ENCODE data around the gene MYBBP1A. TPM values are rescaled to one million over a fixed set of nuclear protein-coding genes. Genes with fewer than 3 reads are reported as not detected.

The MYBBP1A gene
- total RNA-seq, 5 donors from 2014 or later (not counting 1 experiment from before 2014, with no cell fraction given), result 57.0 to 102 (median 94.2) TPM

DNA sequence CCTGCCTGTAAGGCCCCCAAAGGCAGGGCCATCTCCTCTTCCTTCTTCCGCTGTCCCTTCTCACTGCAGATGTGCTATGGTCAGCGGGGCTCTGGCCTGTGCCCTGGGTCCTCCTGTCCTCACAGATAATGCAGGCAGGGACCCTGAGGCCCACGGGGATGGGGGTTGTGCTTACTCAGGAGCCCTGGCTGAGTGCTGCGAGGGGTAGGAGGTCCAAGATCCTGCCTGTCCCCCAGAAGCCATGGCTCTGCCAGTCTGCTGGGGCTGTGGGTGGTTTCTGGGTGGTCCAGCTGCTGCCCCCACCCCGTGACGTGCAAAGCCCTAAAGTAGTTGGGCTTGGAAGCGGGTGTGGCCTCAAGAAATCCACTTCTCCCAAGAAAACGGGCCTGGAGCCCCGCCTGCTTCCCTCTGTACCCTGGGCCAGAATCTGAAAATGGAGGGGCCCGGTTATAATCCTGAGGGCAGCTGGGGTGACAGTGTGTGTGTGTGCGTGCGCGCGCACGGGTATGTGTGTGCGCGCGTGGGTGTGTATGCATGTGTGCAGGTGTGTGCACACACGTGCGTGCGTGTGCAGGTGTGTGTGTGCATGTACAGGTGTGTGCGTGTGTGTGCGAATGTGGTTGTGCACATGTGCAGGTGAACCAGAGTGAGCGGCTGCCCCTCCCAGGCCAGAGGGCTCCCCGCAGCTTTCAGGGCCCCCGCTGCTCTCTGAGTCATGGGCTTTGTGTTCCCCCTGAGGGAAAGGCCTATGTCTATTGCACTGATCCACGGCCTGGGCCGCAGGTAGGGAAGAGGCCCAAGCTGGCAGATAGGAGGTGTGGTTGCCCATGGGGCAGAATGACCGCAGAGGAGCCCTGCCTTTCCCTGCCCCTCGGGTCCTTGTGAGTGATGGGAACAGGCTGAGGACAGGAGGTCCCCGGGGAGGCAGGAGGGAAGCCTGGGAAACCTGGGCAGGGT is 42.8 kb downstream of the MYBBP1A start:
- ATAC-seq (replicated peaks in 1 of 4) (no peak), DNase-seq (no peak)
- no peak overlapping the region for H3K27ac ChIP-seq (ENCODE audit: low read length)
- Mint-ChIP-seq H3K4me3 (no peak overlapping the region), H3K36me3 (no peaks in the 10 kb centered on the region), H3K4me1 (peaks cover 18 to 25% (median 21%) of the 10 kb centered on the region in 3 donors), H3K27ac (no peak overlapping the region), H3K27me3 (peaks cover 0 to 3% of the 10 kb centered on the region in 2 donors), H3K9me3 (no peaks in the 10 kb centered on the region)
- H3K9me3 ChIP-seq, result no peaks in the 10 kb centered on the region
- WGBS (ENCODE audit: insufficient coverage), result 98% methylated on average over 24 of the region's 31 CpGs
- peaks cover 0 to 18% of the 10 kb centered on the region in 2 experiments for H3K4me1 ChIP-seq (ENCODE audit: control insufficient read depth in 1 of 2, extremely low read depth in 1 of 2, insufficient read depth in 2 of 2, low read length in 2 of 2)
- H3K27me3 ChIP-seq (replicated peaks in 1 of 2; ENCODE audit: control insufficient read depth in 2 of 2, extremely low read depth in 1 of 2, insufficient read depth in 2 of 2, low read length in 1 of 2), result peaks cover 0 to 23% of the 10 kb centered on the region in 2 experiments
- no peaks in the 10 kb centered on the region for H3K36me3 ChIP-seq (ENCODE audit: control insufficient read depth in 2 of 2, extremely low read depth in 1 of 2, insufficient read depth in 1 of 2, low read length in 1 of 2)
- no peak overlapping the region for H3K4me3 ChIP-seq (ENCODE audit: control insufficient read depth in 1 of 2, extremely low read depth in 1 of 2, low read length in 1 of 2)
- ChIA-PET CTCF (no interaction called here), POLR2A (no interaction called here)

DNA sequence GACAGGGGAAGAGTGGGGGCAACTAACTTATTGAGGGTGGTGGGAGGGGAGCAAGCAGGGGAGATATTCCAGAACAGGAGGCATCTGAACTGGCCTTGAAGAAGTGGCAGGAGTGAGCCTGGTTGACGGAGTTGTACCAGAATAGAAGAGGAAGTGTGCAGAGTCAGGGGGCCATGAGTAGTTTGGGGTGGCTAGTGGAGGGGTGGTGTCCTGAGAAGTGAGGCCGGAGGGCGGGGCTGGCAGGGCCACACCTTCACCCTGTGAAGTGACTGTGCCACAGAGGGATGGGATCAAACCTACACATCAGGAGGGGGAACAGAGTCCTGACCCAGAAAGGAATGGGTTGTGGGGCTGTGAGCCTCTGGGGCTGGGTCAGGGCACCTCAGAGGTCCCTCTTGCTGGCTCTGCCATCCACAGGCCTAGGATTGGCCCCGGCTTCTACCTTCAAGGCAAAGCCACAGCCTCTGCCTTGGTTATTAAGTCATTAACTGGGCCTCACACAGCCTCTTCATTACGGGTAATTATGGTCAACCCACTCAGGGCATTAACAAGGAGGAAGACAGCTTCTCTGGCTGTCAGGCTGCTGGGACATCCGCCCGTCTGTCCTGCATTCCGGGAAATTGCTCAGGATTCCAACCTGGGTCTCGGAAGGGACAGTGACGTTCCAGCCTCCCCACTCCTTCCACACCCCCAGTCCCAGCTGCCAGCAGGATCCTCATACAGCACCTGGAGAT is 43.8 kb downstream of the MYBBP1A start:
- H3K36me3 ChIP-seq (ENCODE audit: control insufficient read depth in 2 of 2, extremely low read depth in 1 of 2, insufficient read depth in 1 of 2, low read length in 1 of 2), result no peaks in the 10 kb centered on the region
- peaks cover 0 to 6% of the 10 kb centered on the region in 2 donors for H3K27me3 Mint-ChIP-seq
- H3K4me3 Mint-ChIP-seq, result no peak overlapping the region
- H3K4me3 ChIP-seq (ENCODE audit: control insufficient read depth in 1 of 2, extremely low read depth in 1 of 2, low read length in 1 of 2), result no peak overlapping the region
- ATAC-seq (replicated peaks in 1 of 4) (no peak), DNase-seq (no peak)
- peaks cover 18 to 25% (median 21%) of the 10 kb centered on the region in 3 donors for H3K4me1 Mint-ChIP-seq
- H3K27ac Mint-ChIP-seq, result no peak overlapping the region
- H3K9me3 ChIP-seq, result no peaks in the 10 kb centered on the region
- H3K4me1 ChIP-seq (ENCODE audit: control insufficient read depth in 1 of 2, extremely low read depth in 1 of 2, insufficient read depth in 2 of 2, low read length in 2 of 2), result peaks cover 0 to 18% of the 10 kb centered on the region in 2 experiments
- no peak overlapping the region for H3K27ac ChIP-seq (ENCODE audit: low read length)
- H3K9me3 Mint-ChIP-seq, result no peaks in the 10 kb centered on the region
- POLR2A ChIA-PET, result no interaction called here
- H3K36me3 Mint-ChIP-seq, result no peaks in the 10 kb centered on the region
- 89% methylated on average over 7 of the region's 10 CpGs for WGBS (ENCODE audit: insufficient coverage)
- H3K27me3 ChIP-seq (replicated peaks in 1 of 2; ENCODE audit: control insufficient read depth in 2 of 2, extremely low read depth in 1 of 2, insufficient read depth in 2 of 2, low read length in 1 of 2), result peaks cover 0 to 28% of the 10 kb centered on the region in 2 experiments
- CTCF ChIA-PET, result no interaction called here

DNA sequence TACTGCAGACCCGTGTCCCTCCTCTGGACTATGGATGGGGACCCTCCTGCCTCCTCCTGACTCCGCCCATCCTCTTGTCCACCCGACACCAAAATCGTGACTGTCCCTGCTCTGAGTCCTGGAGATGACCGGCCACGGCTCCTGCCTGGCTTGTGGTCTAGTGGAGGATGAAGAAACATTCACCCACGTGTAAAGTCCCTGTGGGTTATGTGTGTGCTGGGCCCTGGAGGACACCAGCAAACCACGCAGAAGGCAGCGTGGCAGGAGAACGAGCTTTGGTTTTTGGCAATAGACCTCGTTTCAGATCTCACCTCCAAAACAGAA is 44.6 kb downstream of the MYBBP1A start:
- WGBS (ENCODE audit: insufficient coverage), result 90% methylated on average over 2 of the region's 11 CpGs

DNA sequence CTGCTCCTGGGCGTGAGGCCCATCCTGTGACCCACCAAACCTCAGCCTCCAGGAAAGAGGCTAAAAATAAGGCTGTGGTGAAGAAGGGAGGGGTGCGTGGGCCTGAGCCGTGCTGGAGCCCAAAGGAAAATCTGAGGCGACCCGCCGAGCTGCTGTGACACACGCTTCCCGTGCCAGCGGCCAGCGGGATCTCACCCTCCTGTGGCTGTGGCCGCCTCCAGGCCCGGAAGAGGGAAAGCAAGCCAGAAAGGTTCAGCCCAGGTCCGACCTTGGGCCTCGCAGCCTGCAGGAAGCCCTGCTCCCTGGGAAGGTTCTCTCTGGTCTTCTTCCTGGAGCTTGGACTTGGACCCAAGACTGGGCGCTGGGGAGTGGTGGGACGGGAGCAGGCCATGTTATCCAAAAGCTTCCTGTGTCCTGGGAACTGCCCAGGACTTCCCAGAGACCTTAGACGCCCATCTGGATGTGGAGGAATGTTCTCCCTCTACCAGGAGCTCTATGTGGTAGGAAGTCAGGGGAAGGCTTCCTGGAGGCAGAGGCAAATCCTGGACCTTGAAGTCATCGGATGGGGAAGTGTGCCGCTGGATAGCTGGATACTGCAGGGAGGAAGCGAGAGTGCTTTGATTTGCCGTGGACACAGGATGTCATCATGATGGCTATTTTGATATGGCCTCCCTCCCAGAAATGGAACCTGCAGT is 45.1 kb downstream of the MYBBP1A start:
- Mint-ChIP-seq H3K4me1 (peaks cover 18 to 27% (median 21%) of the 10 kb centered on the region in 3 donors), H3K9me3 (no peaks in the 10 kb centered on the region), H3K27ac (no peak overlapping the region), H3K4me3 (peak overlapping the region in 1 of 3 donors; percentile 30), H3K36me3 (no peaks in the 10 kb centered on the region), H3K27me3 (peaks cover 0 to 8% of the 10 kb centered on the region in 2 donors)
- H3K9me3 ChIP-seq, result no peaks in the 10 kb centered on the region
- H3K4me3 ChIP-seq (ENCODE audit: control insufficient read depth in 1 of 2, extremely low read depth in 1 of 2, low read length in 1 of 2), result no peak overlapping the region
- H3K36me3 ChIP-seq (ENCODE audit: control insufficient read depth in 2 of 2, extremely low read depth in 1 of 2, insufficient read depth in 1 of 2, low read length in 1 of 2), result no peaks in the 10 kb centered on the region
- ATAC-seq (replicated peaks in 1 of 4), result no peak
- DNase-seq, result no peak
- WGBS (ENCODE audit: insufficient coverage), result 74% methylated on average over 17 of the region's 21 CpGs
- ChIA-PET POLR2A (no interaction called here), CTCF (interaction anchor here in 1 of 2 donors (0.6 kb wide), 1 partner anchor 55 kb away, joined by 7 read pairs; no protein-coding TSS in a partner anchor)
- peaks cover 0 to 18% of the 10 kb centered on the region in 2 experiments for H3K4me1 ChIP-seq (ENCODE audit: control insufficient read depth in 1 of 2, extremely low read depth in 1 of 2, insufficient read depth in 2 of 2, low read length in 2 of 2)
- H3K27me3 ChIP-seq (replicated peaks in 1 of 2; ENCODE audit: control insufficient read depth in 2 of 2, extremely low read depth in 1 of 2, insufficient read depth in 2 of 2, low read length in 1 of 2), result peaks cover 0 to 41% of the 10 kb centered on the region in 2 experiments
- no peak overlapping the region for H3K27ac ChIP-seq (ENCODE audit: low read length)

More for the DNA sequence above, 44.6 kb downstream of the MYBBP1A start:
- H3K4me3 ChIP-seq (ENCODE audit: control insufficient read depth in 1 of 2, extremely low read depth in 1 of 2, low read length in 1 of 2), result no peak overlapping the region
- peaks cover 0 to 18% of the 10 kb centered on the region in 2 experiments for H3K4me1 ChIP-seq (ENCODE audit: control insufficient read depth in 1 of 2, extremely low read depth in 1 of 2, insufficient read depth in 2 of 2, low read length in 2 of 2)
- DNase-seq (no peak), ATAC-seq (replicated peaks in 1 of 4) (no peak)
- H3K4me3 Mint-ChIP-seq, result no peak overlapping the region
- H3K27me3 ChIP-seq (replicated peaks in 1 of 2; ENCODE audit: control insufficient read depth in 2 of 2, extremely low read depth in 1 of 2, insufficient read depth in 2 of 2, low read length in 1 of 2), result peaks cover 0 to 35% of the 10 kb centered on the region in 2 experiments
- no peaks in the 10 kb centered on the region for H3K9me3 Mint-ChIP-seq
- H3K27ac Mint-ChIP-seq, result no peak overlapping the region
- H3K4me1 Mint-ChIP-seq, result peaks cover 18 to 25% (median 21%) of the 10 kb centered on the region in 3 donors
- no peaks in the 10 kb centered on the region for H3K36me3 Mint-ChIP-seq
- no peak overlapping the region for H3K27ac ChIP-seq (ENCODE audit: low read length)
- ChIA-PET CTCF (interaction anchor here in 1 of 2 donors (0.6 kb wide), 1 partner anchor 56 kb away, joined by 7 read pairs; no protein-coding TSS in a partner anchor), POLR2A (no interaction called here)
- H3K36me3 ChIP-seq (ENCODE audit: control insufficient read depth in 2 of 2, extremely low read depth in 1 of 2, insufficient read depth in 1 of 2, low read length in 1 of 2), result no peaks in the 10 kb centered on the region
- H3K9me3 ChIP-seq, result no peaks in the 10 kb centered on the region
- peaks cover 0 to 6% of the 10 kb centered on the region in 2 donors for H3K27me3 Mint-ChIP-seq

DNA sequence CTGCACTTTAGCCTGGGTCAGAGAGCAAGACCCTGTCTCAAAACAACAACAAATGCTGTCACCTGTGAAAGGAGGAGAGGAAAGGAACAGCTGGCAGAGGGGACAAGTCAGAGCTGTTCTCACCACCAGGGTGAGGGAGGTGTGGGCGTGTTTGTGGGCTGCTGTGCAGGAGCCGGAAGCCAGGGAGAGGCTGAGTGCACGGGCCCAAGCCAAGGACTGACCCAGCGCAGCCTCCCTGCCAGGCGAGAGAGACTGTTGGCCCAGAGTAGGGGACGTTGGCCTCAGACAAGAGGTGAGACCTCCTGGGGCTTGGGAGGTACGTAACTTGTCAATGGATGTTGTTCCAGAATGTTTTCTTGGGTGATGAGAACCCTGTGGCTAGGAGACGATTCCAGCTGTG is 45.8 kb downstream of the MYBBP1A start:
- peak; percentile 66 to 81 (median 72) for ATAC-seq (replicated peaks in 1 of 4)
- H3K4me3 Mint-ChIP-seq, result peak overlapping the region in 1 of 3 donors; percentile 30

More for the DNA sequence above, 45.8 kb downstream of the MYBBP1A start:
- WGBS (ENCODE audit: insufficient coverage), result 30% methylated on average over 8 of the region's 8 CpGs
- H3K9me3 ChIP-seq, result no peaks in the 10 kb centered on the region
- H3K9me3 Mint-ChIP-seq, result no peaks in the 10 kb centered on the region
- H3K36me3 ChIP-seq (ENCODE audit: control insufficient read depth in 2 of 2, extremely low read depth in 1 of 2, insufficient read depth in 1 of 2, low read length in 1 of 2), result no peaks in the 10 kb centered on the region
- H3K36me3 Mint-ChIP-seq, result no peaks in the 10 kb centered on the region
- H3K4me1 ChIP-seq (ENCODE audit: control insufficient read depth in 1 of 2, extremely low read depth in 1 of 2, insufficient read depth in 2 of 2, low read length in 2 of 2), result peaks cover 0 to 23% of the 10 kb centered on the region in 2 experiments
- DNase-seq, result peak in 12 of 35 experiments; percentile 7 to 41 (median 24)
- POLR2A ChIA-PET, result no interaction called here
- H3K27ac Mint-ChIP-seq, result peak overlapping the region; percentile 48 to 65
- no peak overlapping the region for H3K4me3 ChIP-seq (ENCODE audit: control insufficient read depth in 1 of 2, extremely low read depth in 1 of 2, low read length in 1 of 2)
- H3K27ac ChIP-seq (ENCODE audit: low read length), result no peak overlapping the region
- peaks cover 24 to 34% (median 28%) of the 10 kb centered on the region in 3 donors for H3K4me1 Mint-ChIP-seq
- CTCF ChIA-PET, result interaction anchor here in 1 of 2 donors (0.6 kb wide), 1 partner anchor 41 kb away, joined by 4 read pairs; no protein-coding TSS in a partner anchor
- peaks cover 3 to 12% of the 10 kb centered on the region in 2 donors for H3K27me3 Mint-ChIP-seq
- H3K27me3 ChIP-seq (replicated peaks in 1 of 2; ENCODE audit: control insufficient read depth in 2 of 2, extremely low read depth in 1 of 2, insufficient read depth in 2 of 2, low read length in 1 of 2), result peaks cover 0 to 47% of the 10 kb centered on the region in 2 experiments

Data from T-cell (primary cell).